SK-N-SH (cell line): ENCODE data around the gene TCFL5. TPM values are rescaled to one million over a fixed set of nuclear protein-coding genes. Genes with fewer than 3 reads are reported as not detected.
A peak's percentile ranks its signal among the peaks of the same experiment; 100 is the strongest.

ENCODE experiments used
- CTCF ChIA-PET: fragments of 300-600, 350-600 bp; formaldehyde crosslinking; extraction: SDS; loops from one replicate; lab custom pipeline; 2021; lab: Yijun Ruan, JAX
- POLR2A ChIA-PET: fragments of 350-600 bp; sonication (Branson Sonifier 250); formaldehyde crosslinking; extraction: SDS; loops from one replicate; lab custom pipeline; 2020; ENCODE audit warnings: antibody characterized with exemption, inconsistent platforms; lab: Yijun Ruan, JAX
- DNase-seq: peaks from one replicate; pipeline ENCODE4 v3.0.0; 2012
- H2AFZ ChIP-seq: fragments of 200-600 bp; sonication (generic); 2 replicates; pipeline ENCODE4 v1.8.1; 2016; ENCODE audit warnings: antibody characterized with exemption, mild to moderate bottlenecking, low read depth
- H3F3A ChIP-seq: fragments of 200-600 bp; sonication (generic); replicated peaks from 2 replicates; pipeline ENCODE3; 2016; ENCODE audit warnings: antibody characterized with exemption, mild to moderate bottlenecking; ENCODE audit not compliant: insufficient read depth
- H3K27ac ChIP-seq, 2 experiments: fragments of 200-500 bp in 1 of 2; fragments of 200-600 bp in 1 of 2; sonication (Bioruptor generic) in 1 of 2; sonication (generic), shearing (Covaris generic) in 1 of 2; 2 replicates each; pipeline versions ENCODE4 v1.5.1 to v1.6.1; 2014 to 2016; ENCODE audit warnings: low read depth in 2 of 2, inconsistent platforms in 1 of 2, low read length in 1 of 2, mild to moderate bottlenecking in 1 of 2, mixed read lengths in 1 of 2
- H3K27me3 ChIP-seq: fragments of 200-600 bp; sonication (generic), shearing (Covaris generic); 2 replicates; pipeline ENCODE4 v1.6.1; 2016; ENCODE audit warnings: mixed run types; ENCODE audit not compliant: insufficient read depth
- H3K36me3 ChIP-seq, 2 experiments: fragments of 200-500 bp in 1 of 2; fragments of 200-600 bp in 1 of 2; sonication (Bioruptor generic) in 1 of 2; sonication (generic) in 1 of 2; replicated peaks in 1 of 2; 2 replicates each; pipeline versions ENCODE3 to v1.5.1; 2014 to 2016; ENCODE audit warnings: low read length in 1 of 2, mild to moderate bottlenecking in 1 of 2; ENCODE audit not compliant: insufficient read depth in 2 of 2, control insufficient read depth in 1 of 2
- H3K4me1 ChIP-seq, 2 experiments: fragments of 200-500 bp in 1 of 2; fragments of 200-600 bp in 1 of 2; sonication (Bioruptor generic) in 1 of 2; sonication (generic), shearing (Covaris generic) in 1 of 2; 2 replicates each; pipeline versions ENCODE4 v1.5.1 to v1.6.1; 2014 to 2016; ENCODE audit warnings: low read depth in 1 of 2, low read length in 1 of 2, mixed run types in 1 of 2; ENCODE audit not compliant: insufficient read depth in 2 of 2, control insufficient read depth in 1 of 2
- H3K4me2 ChIP-seq: fragments of 200-600 bp; sonication (generic), shearing (Covaris generic); 2 replicates; pipeline ENCODE4 v1.6.1; 2017; ENCODE audit warnings: mixed run types
- H3K4me3 ChIP-seq, 2 experiments: fragments of 200-500 bp in 1 of 2; fragments of 200-600 bp in 1 of 2; sonication (Bioruptor generic) in 1 of 2; sonication (generic), shearing (Covaris generic) in 1 of 2; 2 replicates each; pipeline versions ENCODE4 v1.5.1 to v1.8.1; 2014 to 2016; ENCODE audit warnings: low read depth in 2 of 2, inconsistent platforms in 1 of 2, low read length in 1 of 2, mild to moderate bottlenecking in 1 of 2, mixed read lengths in 1 of 2, moderate library complexity in 1 of 2
- H3K79me2 ChIP-seq: fragments of 200-600 bp; sonication (generic); 2 replicates; pipeline ENCODE4 v1.8.1; 2017; ENCODE audit warnings: mild to moderate bottlenecking; ENCODE audit not compliant: insufficient read depth
- H3K9ac ChIP-seq: fragments of 200-600 bp; sonication (generic); 2 replicates; pipeline ENCODE4 v1.6.1; 2017; ENCODE audit warnings: mixed run types
- H3K9me2 ChIP-seq: fragments of 200-600 bp; sonication (generic); 2 replicates; pipeline ENCODE4 v1.6.1; 2017; ENCODE audit warnings: mixed run types
- H3K9me3 ChIP-seq: fragments of 200-600 bp; sonication (generic); 2 replicates; pipeline ENCODE4 v1.6.1; 2017; ENCODE audit warnings: mixed run types, mild to moderate bottlenecking, moderate library complexity
- H4K20me1 ChIP-seq: fragments of 200-600 bp; sonication (generic); 2 replicates; pipeline ENCODE4 v1.6.1; 2017; ENCODE audit warnings: mild to moderate bottlenecking, mixed run types; ENCODE audit not compliant: insufficient read depth
- EZH2phosphoT487 ChIP-seq: fragments of 200-600 bp; sonication (generic); IDR thresholded peaks from 2 replicates; pipeline ENCODE4 v1.6.1; 2017; ENCODE audit warnings: low read depth, mixed run types, mild to moderate bottlenecking, antibody characterized with exemption, moderate library complexity, borderline replicate concordance
- FOSL2 ChIP-seq: IDR thresholded peaks from 2 replicates; pipeline ENCODE4 v1.4.0; 2012; ENCODE audit warnings: low read depth, mild to moderate bottlenecking, moderate library complexity, borderline replicate concordance
- FOXJ3 ChIP-seq: sonication (generic); formaldehyde crosslinking; IDR thresholded peaks from 2 replicates; pipeline ENCODE4 v1.5.1; 2020; ENCODE audit warnings: mild to moderate bottlenecking, missing genetic modification reagents
- GATA2 ChIP-seq: sonication (generic); formaldehyde crosslinking; IDR thresholded peaks from 2 replicates; pipeline ENCODE4 v1.5.0; 2020; ENCODE audit warnings: mild to moderate bottlenecking, missing genetic modification reagents
- JUND ChIP-seq: IDR thresholded peaks from 2 replicates; pipeline ENCODE4 v1.4.0; 2012
- MXI1 ChIP-seq: IDR thresholded peaks from 2 replicates; pipeline ENCODE4 v1.6.1; 2012; ENCODE audit warnings: mild to moderate bottlenecking, low read depth, low read length, improper control_type of control experiment
- NFIC ChIP-seq: IDR thresholded peaks from 2 replicates; pipeline ENCODE4 v1.4.0; 2012; ENCODE audit warnings: borderline replicate concordance
- RAD21 ChIP-seq: IDR thresholded peaks from 2 replicates; pipeline ENCODE4 v1.6.1; 2012; ENCODE audit warnings: mild to moderate bottlenecking, low read length
- RCOR1 ChIP-seq: fragments of 150-350 bp; IDR thresholded peaks from 2 replicates; pipeline ENCODE4 v1.6.1; 2017; ENCODE audit warnings: antibody characterized with exemption, low read length
- RFX5 ChIP-seq: IDR thresholded peaks from 2 replicates; pipeline ENCODE4 v1.6.1; 2012; ENCODE audit warnings: mild to moderate bottlenecking, improper control_type of control experiment, low read length
- RXRA ChIP-seq: IDR thresholded peaks from 2 replicates; pipeline ENCODE4 v1.4.0; 2012; ENCODE audit warnings: low read depth, mild to moderate bottlenecking, borderline replicate concordance
- SIN3A ChIP-seq: IDR thresholded peaks from 2 replicates; pipeline ENCODE4 v1.6.1; 2012; ENCODE audit warnings: low read depth, mild to moderate bottlenecking, low read length, moderate library complexity, borderline replicate concordance
- SMC3 ChIP-seq: IDR thresholded peaks from 2 replicates; pipeline ENCODE4 v1.6.1; 2012; ENCODE audit warnings: low read depth, low read length, improper control_type of control experiment
- TAF1 ChIP-seq: IDR thresholded peaks from 2 replicates; pipeline ENCODE4 v1.6.1; 2012; ENCODE audit warnings: low read depth, mild to moderate bottlenecking, low read length, moderate library complexity, borderline replicate concordance
- TEAD4 ChIP-seq: IDR thresholded peaks from 2 replicates; pipeline ENCODE4 v1.4.0; 2012; ENCODE audit warnings: mild to moderate bottlenecking, borderline replicate concordance; ENCODE audit not compliant: insufficient read depth
- YY1 ChIP-seq: IDR thresholded peaks from 2 replicates; pipeline ENCODE4 v1.4.0; 2012; ENCODE audit warnings: low read depth, mild to moderate bottlenecking
- WGBS: methylation state at CpG from one replicate; pipeline ENCODE4 v1.1.6; 2017; ENCODE audit warnings: low lambda C conversion rate; 5-methylcytosine and 5-hydroxymethylcytosine counted together
- polyA plus RNA-seq, 3 experiments: library from polyadenylated mRNA; depleted of rRNA; stranded (reverse); fragments of >200 nt; gene quantifications; 2 replicates each; pipeline ENCODE4 v1.2.3, GENCODE V29; 2012
- TF ChIP-seq, protein P1 (sequence below): fragments of 150-350 bp; IDR thresholded peaks from 2 replicates; pipeline ENCODE4 v1.6.1; 2016; ENCODE audit warnings: mild to moderate bottlenecking, low read depth, low read length
- TF ChIP-seq, protein P2 (sequence below): fragments of 150-350 bp; IDR thresholded peaks from 2 replicates; pipeline ENCODE4 v1.6.1; 2017; ENCODE audit warnings: antibody characterized with exemption, low read length, low read depth, borderline replicate concordance
- TF ChIP-seq, protein P3 (sequence below): IDR thresholded peaks from 2 replicates; pipeline ENCODE4 v1.4.0; 2012; ENCODE audit warnings: low read depth, borderline replicate concordance
- TF ChIP-seq, protein P4 (sequence below): IDR thresholded peaks from 2 replicates; pipeline ENCODE4 v1.4.0; 2012; ENCODE audit warnings: low read depth

TCFL5 gene
- polyA plus RNA-seq, 1 of the 3 experiments (the other 2 are of a cell fraction) = 10.1 TPM

DNA sequence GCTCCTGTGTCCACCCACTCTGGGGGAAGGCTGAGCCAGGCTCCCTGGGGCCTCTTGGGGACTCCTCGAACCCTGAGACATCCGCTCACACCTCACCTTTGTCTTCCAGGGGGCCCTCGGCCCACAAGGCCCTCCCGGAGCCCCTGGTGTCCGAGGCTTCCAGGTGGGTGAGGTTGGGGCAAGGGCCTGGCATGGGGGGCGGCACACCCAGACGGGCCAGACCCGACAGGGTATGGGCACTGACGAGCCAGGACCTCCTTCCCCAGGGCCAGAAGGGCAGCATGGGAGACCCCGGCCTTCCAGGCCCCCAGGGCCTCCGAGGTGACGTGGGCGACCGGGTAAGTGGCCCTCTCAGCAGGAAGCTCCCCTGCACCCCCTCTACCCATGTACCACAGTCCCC, 31.4 kb downstream of the TCFL5 start:
- Histone ChIP-seq H3K4me1 (peaks cover 0 to 23% of the 10 kb centered on the region in 2 experiments; a peak in 1 of 4 replicates), H3K79me2 (no peaks in the 10 kb centered on the region), H3K9me3 (no peaks in the 10 kb centered on the region), H3K36me3 (no peaks in the 10 kb centered on the region), H3K4me2 (no peak overlapping the region), H3F3A (no peaks in the 10 kb centered on the region), H2AFZ (no peak overlapping the region), H3K4me3 (no peak overlapping the region), H3K9ac (no peak overlapping the region), H3K27me3 (no peaks in the 10 kb centered on the region), H3K9me2 (no peaks in the 10 kb centered on the region), H4K20me1 (no peaks in the 10 kb centered on the region), H3K27ac (no peak overlapping the region)
- DNase-seq = peak; percentile 10
- 97% methylated on average over 6 of the region's 14 CpGs for WGBS
- POLR2A ChIA-PET = no interaction called here
- CTCF ChIA-PET = no interaction called here
- no peak for TF ChIP-seq NFIC
- no peak for TF ChIP-seq RCOR1
- TF ChIP-seq, protein P1, sequence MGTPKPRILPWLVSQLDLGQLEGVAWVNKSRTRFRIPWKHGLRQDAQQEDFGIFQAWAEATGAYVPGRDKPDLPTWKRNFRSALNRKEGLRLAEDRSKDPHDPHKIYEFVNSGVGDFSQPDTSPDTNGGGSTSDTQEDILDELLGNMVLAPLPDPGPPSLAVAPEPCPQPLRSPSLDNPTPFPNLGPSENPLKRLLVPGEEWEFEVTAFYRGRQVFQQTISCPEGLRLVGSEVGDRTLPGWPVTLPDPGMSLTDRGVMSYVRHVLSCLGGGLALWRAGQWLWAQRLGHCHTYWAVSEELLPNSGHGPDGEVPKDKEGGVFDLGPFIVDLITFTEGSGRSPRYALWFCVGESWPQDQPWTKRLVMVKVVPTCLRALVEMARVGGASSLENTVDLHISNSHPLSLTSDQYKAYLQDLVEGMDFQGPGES = no peak

DNA sequence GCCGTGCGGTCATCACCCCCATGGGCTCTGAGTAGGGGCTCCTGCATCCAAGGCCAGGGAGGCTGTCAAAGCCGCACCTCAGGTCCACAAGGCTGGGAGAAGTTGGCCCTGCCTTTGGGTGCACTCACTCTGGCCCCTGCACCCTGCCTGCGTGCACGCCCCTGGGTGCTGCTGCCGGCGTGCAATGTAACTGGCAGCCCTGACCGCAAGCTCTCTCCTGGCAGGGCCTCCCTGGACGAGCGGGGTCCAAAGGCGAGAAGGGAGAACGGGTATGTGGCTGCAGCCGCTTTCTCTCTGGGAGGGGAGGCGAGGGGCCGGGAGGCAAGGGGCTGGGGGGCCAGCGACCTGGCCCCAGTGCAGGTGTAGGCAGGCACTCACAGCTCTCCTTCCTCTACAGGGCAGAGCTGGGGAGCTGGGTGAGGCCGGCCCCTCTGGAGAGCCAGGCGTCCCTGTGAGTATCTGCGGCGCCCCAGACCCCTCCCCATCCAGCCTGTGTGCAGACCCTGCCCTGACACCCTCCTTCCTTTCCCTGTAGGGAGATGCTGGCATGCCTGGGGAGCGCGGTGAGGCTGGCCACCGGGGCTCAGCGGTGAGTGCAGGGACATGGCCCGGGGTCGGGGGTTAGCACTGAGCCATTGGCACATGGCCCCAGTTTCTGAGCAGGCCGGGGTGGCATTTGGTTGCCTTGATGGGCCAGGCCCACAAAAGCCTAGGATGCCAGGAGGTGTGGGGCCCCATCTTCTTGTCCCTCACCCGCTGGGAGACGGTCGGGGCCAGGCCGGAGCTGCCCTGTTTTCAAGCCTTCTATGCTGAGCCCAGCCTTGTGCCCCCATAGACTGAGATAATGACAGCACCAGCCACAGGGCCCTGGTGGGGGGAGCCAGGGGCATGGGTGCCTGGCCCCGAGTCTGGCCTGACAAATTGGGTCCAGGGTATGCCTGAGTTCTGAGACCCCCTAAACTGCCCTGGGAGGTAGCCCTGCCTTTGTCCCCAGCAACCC, 32.1 kb downstream of the TCFL5 start:
- Histone ChIP-seq H3F3A (no peaks in the 10 kb centered on the region), H3K27ac (no peak overlapping the region), H4K20me1 (no peaks in the 10 kb centered on the region), H2AFZ (no peak overlapping the region), H3K4me1 (peaks cover 3 to 29% of the 10 kb centered on the region in 2 experiments; a peak in 2 of 4 replicates), H3K79me2 (no peaks in the 10 kb centered on the region), H3K9me3 (no peaks in the 10 kb centered on the region), H3K9ac (no peak overlapping the region), H3K4me3 (no peak overlapping the region), H3K27me3 (no peaks in the 10 kb centered on the region), H3K36me3 (no peaks in the 10 kb centered on the region), H3K4me2 (no peak overlapping the region), H3K9me2 (no peaks in the 10 kb centered on the region)
- CTCF ChIA-PET = no interaction called here
- WGBS = 95% methylated on average over 10 of the region's 32 CpGs
- POLR2A ChIA-PET = no interaction called here
- peak; percentile 14 for DNase-seq
- no peak for TF ChIP-seq TEAD4
- TF ChIP-seq RFX5 = no peak
- TF ChIP-seq FOXJ3 (CRISPR knock-in tag) = no peak
- no peak for TF ChIP-seq RAD21
- TF ChIP-seq GATA2 (CRISPR knock-in tag) = no peak
- no peak for TF ChIP-seq YY1
- TF ChIP-seq, protein P2, sequence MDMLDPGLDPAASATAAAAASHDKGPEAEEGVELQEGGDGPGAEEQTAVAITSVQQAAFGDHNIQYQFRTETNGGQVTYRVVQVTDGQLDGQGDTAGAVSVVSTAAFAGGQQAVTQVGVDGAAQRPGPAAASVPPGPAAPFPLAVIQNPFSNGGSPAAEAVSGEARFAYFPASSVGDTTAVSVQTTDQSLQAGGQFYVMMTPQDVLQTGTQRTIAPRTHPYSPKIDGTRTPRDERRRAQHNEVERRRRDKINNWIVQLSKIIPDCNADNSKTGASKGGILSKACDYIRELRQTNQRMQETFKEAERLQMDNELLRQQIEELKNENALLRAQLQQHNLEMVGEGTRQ = no peak
- TF ChIP-seq RXRA = no peak
- TF ChIP-seq, protein P3, sequence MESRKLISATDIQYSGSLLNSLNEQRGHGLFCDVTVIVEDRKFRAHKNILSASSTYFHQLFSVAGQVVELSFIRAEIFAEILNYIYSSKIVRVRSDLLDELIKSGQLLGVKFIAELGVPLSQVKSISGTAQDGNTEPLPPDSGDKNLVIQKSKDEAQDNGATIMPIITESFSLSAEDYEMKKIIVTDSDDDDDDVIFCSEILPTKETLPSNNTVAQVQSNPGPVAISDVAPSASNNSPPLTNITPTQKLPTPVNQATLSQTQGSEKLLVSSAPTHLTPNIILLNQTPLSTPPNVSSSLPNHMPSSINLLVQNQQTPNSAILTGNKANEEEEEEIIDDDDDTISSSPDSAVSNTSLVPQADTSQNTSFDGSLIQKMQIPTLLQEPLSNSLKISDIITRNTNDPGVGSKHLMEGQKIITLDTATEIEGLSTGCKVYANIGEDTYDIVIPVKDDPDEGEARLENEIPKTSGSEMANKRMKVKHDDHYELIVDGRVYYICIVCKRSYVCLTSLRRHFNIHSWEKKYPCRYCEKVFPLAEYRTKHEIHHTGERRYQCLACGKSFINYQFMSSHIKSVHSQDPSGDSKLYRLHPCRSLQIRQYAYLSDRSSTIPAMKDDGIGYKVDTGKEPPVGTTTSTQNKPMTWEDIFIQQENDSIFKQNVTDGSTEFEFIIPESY = no peak
- TF ChIP-seq, protein P4, sequence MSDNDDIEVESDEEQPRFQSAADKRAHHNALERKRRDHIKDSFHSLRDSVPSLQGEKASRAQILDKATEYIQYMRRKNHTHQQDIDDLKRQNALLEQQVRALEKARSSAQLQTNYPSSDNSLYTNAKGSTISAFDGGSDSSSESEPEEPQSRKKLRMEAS = no peak
- TF ChIP-seq MXI1 = no peak
- no peak for TF ChIP-seq EZH2phosphoT487
- TF ChIP-seq FOSL2 = no peak
- no peak for TF ChIP-seq SMC3
- TF ChIP-seq SIN3A = no peak
- no peak for TF ChIP-seq JUND
- TF ChIP-seq, protein P1 = no peak
- TF ChIP-seq TAF1 = no peak
- no peak for TF ChIP-seq RCOR1
